GM19397 (cell line): ENCODE measurements around the gene GOLGA6L2.
"Not testable (repeated sequence)": the region's sequence is repeated elsewhere in the genome, so short reads cannot be mapped to it uniquely, and the experiment has no call there.

Experiments
- ATAC-seq: cut with Tn5 transposase; IDR thresholded peaks from one replicate; pipeline ENCODE4 v1.9.1; 2021; ENCODE audit warnings: mild to moderate bottlenecking, moderate library complexity; ENCODE audit not compliant: unreplicated experiment

GOLGA6L2 gene

DNA sequence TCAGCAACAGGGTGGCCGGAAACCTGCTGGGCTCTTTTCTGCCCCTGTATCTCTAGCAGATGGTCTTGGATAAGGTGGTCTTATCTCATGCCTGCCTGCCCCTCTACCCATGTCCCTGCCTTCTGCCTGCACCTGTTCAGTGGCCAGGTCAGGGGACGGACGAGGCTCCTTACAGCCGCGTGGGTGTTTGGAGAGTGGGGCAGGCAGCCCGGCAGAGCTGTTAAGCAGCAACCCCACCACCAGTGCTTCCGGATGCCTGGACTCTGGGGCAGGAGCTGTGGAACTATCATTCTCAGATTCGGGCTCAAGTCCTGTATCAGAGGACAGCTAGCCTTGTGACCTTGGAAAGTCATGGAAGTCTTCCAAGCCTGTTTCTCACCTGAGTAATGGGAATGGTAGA, 21.7 kb downstream of the GOLGA6L2 start:
- ATAC-seq: not testable (repeated sequence)

DNA sequence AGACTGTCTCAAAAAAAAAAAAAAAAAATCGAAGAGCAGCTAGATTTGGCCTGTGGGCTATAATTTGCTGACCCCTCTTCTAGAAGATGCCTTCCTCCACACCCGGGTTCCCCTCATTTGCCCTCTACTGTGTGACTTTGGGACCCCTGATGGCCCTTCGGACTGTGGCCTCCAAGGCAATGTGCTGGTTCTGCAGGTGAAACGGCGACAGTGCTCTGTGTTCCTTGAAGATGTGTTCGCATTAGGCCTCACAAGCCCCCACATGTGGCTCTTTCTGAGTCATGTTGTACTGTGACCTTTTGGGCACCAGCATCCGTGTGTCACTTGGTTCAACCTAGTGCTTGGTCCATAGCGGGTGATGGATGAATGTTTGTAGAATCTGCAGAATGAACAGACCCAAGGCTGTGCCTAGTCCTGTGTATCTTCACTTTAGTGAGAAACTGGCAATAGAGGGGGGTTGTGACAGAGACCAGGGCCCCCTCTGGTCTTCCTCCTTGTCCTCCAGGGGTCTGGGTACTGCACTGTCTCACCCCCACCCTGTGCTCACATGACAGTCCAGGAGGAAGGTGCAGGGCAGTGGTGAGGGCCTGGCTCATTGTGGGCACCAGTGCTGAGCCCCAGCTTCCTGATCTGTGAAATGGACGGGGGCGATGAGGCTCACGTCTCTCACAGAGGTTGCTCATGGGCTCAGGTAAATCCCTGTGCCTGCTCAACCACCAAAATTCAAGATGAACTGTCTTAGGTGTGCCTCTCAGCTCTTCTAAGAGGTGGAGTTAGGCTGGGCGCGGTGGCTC, 22.7 kb downstream of the GOLGA6L2 start:
- ATAC-seq: no peak

DNA sequence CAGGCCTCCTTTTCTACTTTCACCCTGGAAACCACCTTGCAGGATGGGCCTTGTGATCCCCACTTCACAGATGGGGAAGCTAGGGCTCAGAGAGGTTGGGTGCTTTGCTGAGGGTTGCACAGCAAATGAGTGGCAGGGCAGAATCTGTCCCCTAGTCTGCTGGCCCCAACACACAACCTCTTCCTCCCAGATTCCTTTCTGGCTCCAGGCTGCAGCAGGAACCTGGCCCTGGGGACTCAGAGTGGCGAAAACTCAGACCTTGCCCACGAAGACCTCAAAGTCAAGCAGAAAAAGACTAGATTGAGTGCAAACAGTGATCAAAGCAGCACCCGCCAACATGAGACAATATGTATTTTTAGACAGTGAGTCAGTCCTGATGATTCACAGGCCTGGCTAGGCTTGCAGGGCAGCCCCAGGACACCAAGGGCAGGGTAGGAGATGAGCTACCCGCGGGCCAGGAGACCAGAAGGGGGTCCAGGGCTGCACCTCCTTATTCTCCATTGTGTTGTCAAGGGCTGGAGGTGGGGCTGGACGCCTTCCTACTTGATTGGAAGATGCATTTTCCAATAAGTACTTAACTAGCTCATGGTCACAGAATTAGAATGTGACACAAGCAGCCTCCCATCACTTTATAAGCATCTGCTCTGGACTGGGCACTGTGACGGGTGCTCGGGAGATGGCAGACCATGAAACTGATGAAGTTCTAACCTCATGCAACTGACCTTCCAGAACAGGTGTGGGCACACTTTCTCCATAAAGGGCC, 23.9 kb downstream of the GOLGA6L2 start:
- no peak for ATAC-seq

DNA sequence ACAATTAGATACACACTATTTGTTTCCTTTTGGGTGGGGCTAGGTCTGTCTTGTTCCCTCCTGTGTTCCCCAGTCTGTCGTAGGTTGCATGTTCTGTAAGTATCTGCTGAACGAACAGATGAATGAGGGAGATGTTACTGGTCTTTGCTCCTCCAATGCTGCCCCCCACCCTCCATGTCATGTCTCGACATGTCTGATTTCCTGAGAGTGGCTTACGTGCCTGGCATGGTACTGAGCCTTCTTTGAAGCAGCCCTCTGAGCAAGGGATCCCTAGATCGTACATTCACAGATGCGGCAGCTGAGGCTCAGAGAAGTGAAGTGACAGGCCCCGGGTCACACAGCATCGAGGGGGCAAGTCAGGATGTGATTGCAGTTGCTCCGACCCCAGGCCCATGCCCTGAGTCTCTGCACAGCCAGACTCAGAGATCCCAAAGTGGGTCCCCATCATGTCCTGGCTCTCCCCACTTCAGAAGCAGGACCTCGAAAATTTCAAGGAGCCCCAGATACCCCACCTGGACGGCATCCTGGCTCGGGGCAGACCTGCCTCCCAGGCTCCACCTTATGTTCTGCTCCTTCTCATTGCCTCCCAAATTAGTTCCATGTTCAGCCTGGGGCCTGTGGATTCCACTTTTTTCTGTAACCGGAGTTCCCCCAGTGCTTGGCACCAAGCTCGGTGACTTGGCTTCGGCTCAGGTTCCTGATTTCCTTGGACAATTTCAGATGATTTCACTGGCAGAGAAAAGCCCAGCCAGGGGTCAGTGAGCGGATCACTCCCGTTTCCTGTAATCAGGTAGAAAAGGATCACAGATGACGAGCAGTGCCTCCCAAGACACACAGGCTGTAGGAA, 24.7 kb downstream of the GOLGA6L2 start:
- no peak for ATAC-seq

DNA sequence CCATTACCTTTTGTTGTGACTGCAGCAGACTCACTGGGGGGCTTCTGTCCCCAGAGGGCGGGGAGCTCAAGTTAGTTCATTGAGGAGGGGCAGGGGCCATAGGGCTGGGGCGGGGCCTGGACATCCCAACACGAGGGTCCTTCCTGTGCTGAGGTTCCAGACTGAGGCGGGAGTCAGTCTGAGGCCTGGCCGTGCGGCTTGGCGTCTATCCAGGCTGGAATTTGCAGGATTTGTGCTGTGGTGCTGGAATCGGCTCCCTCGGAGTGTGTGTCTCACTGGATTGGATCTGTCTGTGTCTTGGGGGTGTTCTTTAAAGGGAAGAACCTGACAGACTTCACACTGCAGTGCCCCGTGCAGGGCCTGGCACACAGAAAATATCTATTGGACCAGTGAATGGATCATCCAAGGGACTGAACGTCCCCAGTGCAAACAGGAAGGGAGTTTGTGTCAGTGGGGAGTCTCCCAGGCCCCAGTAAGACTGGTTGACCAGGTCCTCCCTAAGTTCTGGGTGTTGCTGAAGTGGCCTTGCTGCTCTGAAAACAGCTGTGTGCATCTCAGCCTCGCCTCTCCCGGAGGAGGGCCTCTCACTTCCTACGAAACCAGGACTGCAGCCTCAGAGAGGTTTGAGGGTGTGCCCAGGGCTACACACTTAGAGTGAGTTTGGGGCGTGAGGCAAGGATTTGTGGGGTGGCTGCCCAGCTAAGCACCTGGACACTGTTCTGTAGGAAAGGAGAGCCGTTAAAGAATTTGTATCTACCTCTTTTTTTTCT, 26.1 kb downstream of the GOLGA6L2 start:
- no peak for ATAC-seq

DNA sequence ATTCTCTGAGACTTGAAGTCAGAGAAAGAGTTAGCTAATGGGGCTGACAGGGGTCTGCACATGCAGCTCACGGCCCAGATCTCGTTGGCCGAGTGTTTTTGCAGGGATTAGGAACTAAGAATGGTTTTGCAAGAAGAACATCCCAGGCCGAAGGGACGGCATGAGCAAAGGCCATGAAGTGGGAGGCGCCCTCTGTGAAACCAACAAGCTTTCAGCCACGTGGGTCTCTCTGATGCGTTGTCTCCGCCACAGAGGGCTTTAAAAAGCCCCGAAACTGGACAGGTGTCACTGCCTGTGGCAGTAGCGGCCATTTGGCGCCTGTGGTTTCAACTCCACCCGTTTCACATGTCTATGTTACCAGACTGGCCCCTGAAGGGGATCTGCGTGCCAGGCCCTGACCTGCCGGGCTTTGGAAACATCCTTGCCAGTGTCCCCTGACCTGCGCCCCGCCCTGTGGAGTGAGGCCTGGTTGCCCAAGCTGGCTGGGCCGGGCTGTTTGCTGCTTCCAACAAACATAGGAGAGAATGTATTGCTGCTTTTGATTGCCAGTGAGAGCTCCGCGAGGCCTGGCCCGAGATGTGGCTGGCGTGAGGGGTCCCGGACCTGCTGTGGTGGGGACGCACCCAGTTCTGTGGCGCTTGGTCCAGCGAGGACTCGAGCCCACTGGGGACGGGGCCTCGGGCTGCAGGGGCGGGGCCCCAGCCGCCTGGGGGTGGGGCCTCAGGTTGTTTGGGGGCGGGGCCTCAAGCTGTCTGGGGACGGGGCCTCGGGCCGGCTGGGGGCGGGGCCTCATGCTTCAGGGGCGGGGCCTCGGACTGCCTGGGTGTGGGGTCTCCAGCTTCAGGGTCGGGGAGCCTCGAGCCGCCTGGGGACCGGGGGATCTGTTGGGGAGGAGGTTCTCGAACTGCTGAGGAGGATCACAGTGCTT, 30.4 kb downstream of the GOLGA6L2 start:
- no peak for ATAC-seq

DNA sequence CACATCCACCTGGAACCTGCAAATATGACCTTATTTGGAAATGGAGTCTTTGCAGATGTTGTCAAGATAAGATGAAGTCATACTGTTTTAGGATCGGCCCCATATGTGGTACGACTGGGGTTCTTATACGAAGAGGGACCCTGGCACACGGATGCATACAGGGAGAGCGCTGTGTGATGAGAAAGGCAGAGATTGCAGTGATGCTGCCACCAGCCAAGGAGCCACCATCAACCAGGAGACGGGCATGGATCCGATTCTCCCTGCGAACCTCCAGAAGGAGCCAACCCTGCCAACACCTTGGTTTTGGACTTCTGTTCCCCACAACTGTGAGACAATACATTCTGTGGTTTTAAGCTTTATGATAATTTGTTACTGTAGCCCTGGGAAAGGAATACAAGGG, 31.2 kb downstream of the GOLGA6L2 start:
- ATAC-seq: not testable (repeated sequence)

DNA sequence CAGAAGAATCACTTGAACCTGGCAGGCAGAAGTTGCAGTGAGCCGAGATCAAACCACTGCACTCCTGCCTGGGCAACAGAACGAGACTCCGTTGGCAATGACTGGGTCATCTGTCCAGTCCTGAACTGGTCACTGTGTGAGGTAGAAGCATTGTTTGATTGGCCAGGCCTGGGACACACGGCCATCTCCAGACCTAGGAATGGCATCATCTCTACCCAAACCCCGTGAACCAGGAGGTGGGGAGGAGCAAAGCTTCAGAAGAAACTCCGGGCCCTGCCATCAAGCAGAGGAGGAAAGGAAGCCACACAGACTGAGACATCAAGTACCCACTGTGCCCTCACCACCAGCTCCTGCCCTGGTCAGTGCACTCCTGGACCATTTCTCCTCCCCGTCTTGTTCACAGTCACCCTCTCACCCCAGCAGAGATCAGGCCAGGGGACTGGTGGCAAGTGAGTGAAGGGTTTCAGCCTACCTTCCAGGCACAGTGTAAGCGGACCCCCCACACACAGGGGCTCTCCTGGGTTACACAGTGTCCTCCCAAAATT, 31.6 kb downstream of the GOLGA6L2 start:
- ATAC-seq: no peak

DNA sequence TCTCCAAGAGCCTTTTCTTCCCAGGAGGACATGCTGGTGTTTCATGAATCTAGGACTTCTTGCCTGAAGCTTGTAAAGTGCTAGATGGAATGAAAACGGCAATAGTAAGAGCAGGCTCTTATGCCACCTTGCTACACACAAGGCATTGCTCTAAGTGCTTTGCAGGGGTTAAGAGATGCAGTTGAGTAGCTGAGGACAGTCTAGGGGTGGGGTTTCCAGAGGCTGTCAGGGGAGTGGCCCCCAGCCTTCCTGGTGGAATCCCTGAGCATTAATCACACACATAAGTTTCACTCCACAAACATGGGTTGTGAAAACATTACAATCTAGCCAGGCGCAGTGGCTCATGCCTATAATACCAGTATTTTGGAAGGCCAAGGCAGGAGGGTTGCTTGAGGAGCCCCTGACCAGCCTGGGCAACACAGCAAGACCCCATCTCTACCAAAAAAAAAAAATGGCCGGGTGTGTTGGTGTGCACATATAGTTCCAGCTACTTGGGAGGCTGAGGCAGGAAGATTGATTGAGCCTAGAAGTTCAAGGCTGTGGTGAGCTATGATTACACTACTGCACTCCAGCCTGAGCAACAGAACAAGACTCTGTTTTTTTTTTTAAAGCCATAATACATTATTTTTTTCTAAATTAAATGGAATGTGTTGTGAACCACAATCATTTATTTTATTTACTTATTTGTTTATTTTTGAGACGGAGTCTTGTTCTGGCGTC, 34.0 kb downstream of the GOLGA6L2 start:
- not testable (repeated sequence) for ATAC-seq

DNA sequence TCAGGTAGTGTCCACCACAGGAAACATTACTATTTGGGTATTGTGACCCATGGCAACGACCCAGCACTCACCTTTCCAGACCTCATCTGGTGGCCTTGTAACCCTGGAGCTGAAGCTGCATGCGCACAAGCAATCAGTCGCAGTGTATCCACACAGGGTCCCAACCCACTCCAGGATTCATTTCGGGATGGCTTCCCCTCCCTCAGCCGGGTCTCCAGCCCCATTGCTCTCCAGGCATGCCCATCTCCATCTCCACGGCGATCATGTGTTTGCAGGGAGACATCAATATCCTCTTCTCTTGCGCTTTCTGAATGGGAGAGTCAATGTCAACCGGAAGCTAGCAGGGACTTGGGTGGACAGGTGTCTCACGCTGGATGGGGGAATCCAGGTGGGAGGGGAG, 35.2 kb downstream of the GOLGA6L2 start:
- ATAC-seq: no peak

DNA sequence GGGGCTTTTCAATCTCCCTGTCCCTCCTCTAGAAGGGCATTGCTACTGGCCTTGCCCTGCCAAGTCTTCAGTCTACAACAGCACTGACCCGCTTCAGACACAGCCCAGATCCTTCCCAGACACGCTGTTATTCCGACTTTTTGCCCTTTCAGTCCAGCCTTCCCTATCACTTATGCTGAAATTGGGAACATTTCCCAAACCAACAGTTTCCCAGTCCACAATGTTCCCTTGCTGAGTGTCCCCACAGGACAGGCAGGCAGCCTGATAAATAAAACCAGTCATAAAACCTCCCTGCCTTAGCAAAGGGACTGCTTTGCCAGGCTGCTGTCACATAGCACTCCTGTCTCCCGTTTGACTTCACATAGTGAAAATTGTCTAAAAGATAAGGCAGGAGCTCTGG, 43.5 kb downstream of the GOLGA6L2 start:
- no peak for ATAC-seq

DNA sequence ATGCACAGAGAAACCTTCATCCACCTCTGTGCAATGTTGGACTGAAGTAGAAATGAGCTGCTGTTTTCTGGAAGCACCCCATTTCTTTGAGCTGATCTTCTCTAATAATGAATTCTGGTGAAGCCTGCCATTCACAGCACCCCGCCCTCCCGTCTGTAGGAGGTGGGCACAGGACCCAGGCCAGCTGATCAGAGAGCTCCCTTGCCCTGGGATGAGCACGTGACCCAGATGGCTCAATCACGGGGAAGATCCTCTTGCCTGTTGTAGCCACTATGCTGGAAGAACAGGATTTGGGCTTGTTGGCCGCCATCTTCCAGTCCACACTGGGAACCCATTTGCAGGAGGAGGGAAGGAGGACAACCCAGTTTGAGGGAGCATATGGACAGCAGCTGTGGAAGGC, 44.5 kb downstream of the GOLGA6L2 start:
- no peak for ATAC-seq

DNA sequence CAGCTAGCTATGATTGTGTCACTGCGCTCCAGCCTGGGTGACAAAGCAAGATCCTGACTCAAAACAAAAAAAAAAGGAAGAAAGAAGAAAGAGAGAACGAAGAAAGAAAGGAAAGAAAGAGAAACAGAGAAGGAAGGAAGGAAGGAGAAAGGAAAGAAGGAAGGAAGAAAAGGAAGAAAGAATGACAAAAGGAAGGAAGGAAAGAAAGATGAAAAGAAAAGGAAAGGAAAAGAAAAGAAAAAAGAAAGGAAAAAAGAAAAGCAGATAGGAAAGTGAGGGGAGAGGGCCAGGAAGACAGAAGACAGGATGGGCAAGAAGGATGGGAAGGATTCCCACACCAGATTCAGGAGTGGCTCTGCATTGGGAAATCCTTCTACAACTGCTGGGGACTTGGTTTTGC, 44.9 kb downstream of the GOLGA6L2 start:
- no peak for ATAC-seq

DNA sequence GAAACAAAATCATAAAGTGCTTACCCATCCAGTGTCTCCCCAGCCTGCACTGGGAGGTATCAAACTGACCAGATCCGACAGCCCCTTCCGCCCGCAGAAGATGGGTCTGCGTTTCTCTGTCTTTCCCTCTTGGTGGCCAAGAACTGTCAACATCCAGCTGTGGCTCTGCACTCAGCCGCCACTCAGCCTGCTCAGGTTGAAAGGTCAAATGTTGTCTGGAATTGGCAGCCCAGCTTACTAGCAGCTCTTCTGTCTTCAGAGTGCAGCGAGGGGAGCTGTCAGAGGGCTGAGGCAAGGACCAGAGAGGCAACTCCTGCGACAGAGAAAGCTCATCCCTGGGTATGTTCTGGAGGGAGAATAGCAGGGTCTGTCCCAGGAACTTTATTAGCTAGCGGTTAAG, 45.4 kb downstream of the GOLGA6L2 start:
- no peak for ATAC-seq

DNA sequence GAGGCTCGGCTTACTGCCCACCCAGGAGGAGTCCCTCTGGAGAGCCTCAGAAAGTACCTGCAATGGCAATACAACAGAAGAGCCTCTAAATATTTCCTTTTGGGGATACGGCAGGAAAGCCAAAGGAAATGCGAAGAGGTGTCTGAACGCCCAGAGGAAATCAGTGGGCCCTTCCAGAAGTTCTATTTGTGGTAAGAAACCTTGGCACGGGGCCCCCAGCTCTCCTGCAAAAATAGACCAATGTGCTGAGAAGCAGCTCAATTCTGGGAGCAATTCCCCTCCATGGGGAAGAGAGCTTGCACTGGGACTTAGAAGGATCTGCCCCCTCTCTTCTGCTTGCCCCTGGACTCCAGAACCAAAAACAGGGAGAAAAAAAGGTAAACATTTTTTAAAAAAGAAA, 47.8 kb downstream of the GOLGA6L2 start:
- ATAC-seq: not testable (repeated sequence)

DNA sequence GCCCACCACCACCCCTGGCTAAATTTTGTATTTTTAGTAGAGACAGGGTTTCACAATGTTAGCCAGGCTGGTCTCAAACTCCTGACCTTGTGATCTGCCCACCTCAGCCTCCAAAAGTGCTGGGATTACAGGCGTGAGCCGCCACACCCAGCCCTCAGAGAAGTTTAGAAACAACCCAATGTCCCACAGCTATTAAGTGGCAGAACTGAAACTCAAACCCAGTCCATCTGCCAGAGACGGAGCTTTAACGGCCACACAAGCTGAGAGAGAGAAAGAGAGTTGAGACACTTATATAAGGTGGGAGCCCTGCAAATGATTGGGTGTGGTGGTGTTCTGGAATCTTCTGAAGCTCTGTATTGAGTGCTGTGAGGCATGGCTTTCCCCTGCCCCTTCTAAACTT, 48.7 kb downstream of the GOLGA6L2 start:
- ATAC-seq: not testable (repeated sequence)

DNA sequence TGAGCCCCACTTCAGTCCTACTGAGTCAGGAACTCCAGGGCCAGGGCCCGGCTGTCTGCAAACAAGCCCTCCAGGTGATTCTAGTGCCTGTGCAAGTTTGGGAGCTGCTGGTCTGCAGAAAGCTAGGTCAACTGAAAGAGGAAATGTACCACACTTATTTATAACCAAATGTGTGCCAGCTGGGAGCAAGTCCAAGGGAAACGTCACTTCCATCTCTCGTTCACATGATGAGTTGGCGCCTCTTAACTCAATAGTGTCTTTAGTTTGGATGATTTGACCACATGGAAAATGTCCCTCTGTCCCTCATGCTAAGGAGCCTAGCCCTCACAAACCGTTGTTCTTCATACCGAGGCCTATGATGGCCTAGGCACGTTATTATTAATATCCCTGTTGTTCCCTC, 49.3 kb downstream of the GOLGA6L2 start:
- no peak for ATAC-seq

DNA sequence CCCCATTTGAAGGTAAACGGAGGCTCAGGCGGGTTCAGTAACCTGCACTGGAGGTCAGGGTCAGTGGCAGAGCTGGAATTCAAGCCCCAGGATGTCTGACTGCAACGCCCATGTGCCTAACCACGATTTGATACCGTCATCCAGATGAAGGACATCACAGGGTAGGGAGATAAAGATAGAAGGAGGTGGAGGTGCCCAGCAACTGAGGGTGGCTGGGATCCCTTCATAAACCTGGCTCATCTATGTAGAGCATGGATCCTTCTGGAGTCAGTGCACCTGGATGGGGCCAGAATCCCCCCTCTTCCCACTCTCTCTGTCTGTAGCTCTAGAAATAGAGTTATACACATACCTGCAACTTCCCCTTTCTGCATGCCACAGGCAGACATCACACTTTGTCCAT, 51.2 kb downstream of the GOLGA6L2 start:
- ATAC-seq: no peak
